Measurements from ENCODE around the gene SEMA5B.

GRCh38 chr3:122921791-122922651 is 105.5 kb downstream of the SEMA5B start:
- TF ChIP-seq POLR2AphosphoS5 (IDR thresholded peaks at IDR 0.05; ENCODE audit: low read depth, low read length) (no peak), POLR2A (IDR thresholded peaks at IDR 0.05; ENCODE audit: low read depth, low read length) (no peak)
